Measurements from ENCODE around the gene MYO18A.
A peak's percentile ranks its signal among the peaks of the same experiment; 100 is the strongest.

MYO18A gene

DNA sequence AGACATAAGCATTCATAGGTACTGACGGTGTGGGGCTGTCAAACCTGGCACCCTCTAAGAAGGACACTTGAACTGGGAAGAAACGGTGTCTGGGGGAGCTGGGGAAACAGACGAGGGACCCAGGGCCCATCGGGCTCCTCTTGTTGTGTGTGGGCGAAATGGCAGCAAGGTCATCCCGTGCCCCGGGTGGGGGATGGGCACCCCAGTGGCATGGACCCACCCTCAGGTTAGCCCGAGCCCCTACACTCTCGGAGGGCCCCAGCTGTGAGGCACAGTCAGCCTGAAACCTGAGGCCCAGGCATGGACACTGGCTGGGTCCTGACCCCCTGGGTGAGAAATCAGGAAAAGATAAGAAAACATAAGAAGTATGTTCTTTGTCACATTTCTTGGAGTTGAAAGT is 57.1 kb downstream of the MYO18A start:
- DNase-seq = no peak

DNA sequence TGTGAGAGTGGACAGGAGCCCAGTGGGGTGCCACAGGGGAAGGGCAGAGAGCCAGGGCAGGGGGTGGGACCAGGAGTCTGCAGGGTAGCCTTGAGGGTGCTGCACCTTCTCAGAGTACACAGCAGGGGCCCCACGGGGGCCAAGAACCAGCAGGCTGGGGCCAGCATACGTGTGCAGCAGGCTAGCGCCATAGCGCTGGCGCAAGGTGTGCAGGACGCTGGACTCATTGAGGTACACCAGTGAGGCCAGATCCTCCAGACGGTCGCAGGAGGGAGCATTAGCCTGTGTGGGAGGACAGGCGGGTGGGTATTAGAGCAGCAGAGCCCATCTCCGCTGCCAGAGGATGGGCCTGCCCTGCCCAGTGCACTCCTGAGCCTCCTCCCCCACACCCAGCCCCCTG is 58.8 kb downstream of the MYO18A start:
- no peak for DNase-seq

GRCh38 chr17:29120433-29120832 is 59.8 kb downstream of the MYO18A start:
- no peak for DNase-seq

DNA sequence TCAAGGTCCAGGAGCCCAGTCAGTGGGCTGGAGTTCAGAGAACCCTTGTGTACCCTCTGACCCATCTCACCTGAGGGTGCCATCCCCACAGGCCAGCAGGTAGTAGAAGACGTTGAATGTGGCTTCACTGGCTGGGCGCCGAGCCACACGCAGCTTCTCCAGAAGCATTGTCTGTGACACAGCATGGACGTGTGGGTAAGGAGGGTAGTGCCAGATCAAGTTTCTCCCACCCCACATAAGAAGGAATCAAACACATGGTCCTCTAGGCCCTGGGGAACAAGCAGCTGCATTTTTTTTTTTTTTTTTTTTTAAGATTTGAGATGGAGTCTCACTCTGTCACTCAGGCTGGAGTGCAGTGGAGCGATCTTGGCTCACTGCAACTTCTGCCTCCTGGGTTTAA is 60.9 kb downstream of the MYO18A start:
- no peak for DNase-seq

- DNase-seq = peak; percentile 52 to 75 (median 68)
These were observed 63.1 kb downstream of the MYO18A start for GRCh38 chr17:29116804-29117753.

GRCh38 chr17:29115961-29116803 is 64.0 kb downstream of the MYO18A start:
- peak in 1 of 5 donors; percentile 35 for DNase-seq

- DNase-seq = no peak
These were observed 64.8 kb downstream of the MYO18A start for GRCh38 chr17:29115435-29115834.

- DNase-seq = no peak
These were observed 66.1 kb downstream of the MYO18A start for GRCh38 chr17:29114141-29114540.

DNA sequence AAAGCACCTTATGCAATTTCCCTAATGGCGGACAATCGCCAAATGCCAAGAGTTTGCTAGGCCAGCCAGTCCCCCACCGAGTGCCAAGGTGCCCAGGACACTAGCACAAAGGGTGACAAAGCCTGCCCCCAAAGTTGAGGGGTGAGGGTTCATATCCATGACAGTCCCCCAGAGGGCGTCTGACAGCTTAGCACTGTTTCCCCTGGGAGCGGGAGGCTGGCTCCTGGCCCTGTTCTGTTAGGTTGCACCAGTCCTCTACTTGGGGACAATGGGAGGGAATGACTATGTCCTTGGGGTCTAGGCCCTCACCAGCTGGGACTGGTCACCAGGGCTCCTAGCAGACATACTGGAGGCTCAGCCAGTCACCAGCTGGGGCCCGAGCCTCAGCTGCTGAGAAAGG is 66.9 kb downstream of the MYO18A start:
- no peak for DNase-seq

GRCh38 chr17:29112771-29113295 is 67.4 kb downstream of the MYO18A start:
- no peak for DNase-seq

DNA sequence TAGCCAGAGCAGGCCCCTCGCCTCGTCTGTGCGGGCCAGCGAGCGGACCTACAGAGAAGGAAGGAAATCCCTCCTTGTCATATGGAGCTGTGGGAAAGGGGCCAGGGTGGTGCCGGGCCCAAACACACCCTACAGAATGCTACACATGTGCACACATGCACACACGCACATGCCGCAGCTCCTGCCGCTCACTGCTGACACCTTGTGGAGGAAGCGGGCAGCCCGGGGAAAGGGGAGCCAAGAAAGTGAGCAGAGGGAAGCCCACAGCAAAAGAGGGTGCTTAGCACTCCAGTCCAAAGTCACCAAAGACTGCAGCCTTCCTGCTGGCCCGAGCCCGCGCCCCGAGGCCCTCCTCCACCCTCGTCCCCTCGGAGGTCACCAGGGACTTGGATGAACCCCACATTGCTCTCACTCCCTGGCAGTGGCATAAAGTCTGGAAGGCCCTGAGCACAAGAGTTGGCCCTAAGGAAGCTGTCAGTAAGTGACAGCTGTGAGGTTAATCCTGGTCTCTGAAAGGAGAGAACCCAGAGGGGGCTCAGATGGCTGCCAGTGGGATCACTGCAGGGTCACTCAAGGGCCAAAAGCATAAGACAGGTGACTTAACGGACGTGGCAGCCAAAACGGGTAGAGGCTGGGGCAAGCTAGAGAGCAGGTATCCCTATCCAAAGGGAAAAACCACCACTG is 68.2 kb downstream of the MYO18A start:
- peak in 4 of 5 donors; percentile 43 to 57 (median 46) for DNase-seq

DNA sequence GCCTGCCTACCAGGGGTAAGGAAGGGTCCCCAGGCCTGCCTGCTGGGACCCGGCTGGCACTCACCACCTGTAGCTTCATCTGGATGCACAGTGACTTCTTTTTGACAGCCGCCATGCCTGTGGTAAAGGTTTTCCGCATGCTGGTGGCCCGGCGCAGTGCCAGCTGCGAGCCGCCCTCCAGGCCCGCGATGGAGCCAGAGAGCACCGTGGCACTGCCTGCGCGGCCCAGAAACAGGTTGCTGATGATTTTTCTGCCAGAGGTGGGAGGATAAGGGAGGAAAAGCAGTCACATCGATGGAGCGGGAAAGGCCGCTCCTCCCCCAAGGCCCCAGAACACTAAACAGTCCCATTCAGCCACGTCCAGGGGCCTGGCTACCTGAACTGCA is 69.8 kb downstream of the MYO18A start:
- no peak for DNase-seq

DNA sequence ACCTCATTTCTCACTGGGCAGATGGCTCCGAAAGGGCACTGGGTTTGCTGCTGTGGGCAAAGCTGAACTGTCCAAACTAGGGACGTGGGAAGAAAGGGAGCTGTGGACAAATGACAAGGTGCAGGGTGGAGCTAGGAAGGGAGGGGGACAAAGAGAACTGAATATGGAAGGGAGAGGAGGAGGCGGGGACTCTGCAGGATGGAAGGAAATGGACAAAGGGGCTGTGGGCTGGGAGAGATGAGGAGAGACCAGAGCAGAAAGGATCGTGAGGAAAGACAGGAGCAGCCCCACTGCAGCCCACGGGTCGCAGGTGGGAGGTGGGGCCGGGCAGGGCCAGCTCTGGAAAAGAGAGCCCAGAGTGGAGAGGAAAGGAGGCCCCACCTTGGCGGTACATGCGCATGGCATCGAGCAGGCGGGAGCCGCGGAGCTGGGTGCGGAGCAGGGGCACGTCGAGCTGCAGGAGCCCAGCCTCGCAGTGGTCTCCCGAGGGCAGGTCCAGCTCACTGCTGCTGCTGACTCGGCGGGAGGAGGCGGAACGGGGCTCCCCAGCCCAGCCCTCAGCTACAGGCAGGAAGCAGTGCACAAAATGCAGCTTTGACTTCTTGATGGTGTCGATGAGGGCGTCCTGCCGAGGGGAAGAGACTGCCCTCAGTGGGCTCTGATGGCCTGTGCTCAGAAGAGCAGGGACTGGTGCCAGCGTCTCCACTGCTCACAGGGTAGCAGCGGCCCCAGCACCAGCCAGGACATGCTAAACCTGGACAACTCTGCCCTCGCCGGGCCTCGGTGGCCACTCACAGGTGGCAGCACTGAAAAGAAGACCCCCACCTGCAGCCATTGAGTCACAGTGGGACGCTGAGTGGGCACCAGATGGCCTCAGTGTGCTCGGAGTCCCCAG is 70.5 kb downstream of the MYO18A start:
- no peak for DNase-seq

DNA sequence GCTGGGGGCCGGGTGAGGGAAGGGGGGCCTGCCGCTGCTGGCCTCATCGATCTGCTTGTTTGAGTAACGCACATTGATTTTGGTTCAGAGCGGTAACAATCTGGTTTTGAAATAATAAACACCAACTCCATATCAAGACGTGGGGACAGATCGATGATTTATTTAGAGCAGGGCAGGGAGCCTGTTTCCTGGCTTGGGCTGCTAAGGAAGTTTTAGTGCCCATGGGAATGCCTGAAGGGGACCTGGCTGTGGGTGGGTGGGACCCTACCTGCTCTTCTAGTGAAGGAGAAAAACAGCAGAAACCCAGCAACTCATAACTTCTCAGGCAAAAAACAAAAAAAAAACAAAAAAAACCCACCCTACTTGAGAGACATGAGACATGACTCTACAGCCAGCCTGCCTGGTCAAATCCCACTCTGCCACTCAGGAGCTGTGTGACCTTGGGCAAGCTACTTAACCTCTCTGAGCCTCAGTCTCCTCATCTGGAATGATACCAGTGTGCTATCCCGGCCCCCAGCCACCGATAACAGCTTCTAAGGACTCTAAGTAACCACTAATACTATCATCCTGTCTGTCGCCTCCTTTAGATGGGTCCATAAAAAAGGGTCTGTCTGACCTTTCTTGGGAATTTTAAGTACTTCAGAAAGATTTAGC is 71.2 kb downstream of the MYO18A start:
- DNase-seq = no peak

DNA sequence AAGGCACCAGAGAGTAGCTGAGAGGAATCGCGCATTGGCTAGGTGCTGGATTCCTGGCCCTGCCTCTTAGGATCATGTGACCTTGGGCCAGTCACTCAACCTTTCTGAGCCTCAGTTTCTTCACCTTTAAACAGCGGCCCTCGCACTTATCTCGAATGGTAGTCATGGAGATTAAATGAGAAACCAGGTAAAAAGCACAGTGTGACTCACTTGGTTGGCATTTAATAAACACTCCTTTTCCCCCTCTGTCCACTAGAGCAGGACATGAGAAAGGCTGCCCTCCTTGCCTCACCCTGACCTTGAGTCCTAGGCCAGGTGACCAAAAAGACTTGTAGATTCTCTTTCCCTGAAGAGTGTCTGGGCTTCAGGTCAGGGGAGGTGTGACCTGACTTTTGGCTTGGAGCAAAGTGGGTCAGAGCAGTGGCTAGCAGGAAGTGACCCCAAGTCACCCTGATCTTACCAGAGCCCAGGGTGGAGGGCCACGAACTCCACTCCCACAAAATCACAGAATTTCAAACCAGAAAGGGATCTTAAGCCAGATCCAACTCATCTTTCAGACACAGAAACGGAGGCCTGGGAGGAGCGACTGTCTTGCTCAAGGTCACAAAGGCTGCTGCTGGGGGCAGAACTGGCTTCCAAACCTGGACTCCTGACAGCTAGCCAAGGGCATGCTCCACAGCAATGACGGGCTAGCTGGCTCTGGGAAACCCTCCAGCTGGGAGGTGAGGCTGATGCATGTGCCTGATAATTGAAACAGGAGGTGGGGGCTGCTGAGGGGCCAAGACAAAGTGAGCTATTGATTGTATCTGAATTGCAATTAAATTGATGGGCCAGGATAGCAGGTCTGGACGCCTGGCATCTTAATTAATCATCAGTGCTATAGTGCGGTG is 72.0 kb downstream of the MYO18A start:
- DNase-seq = no peak

GRCh38 chr17:29107084-29107483 is 73.1 kb downstream of the MYO18A start:
- no peak for DNase-seq

DNA sequence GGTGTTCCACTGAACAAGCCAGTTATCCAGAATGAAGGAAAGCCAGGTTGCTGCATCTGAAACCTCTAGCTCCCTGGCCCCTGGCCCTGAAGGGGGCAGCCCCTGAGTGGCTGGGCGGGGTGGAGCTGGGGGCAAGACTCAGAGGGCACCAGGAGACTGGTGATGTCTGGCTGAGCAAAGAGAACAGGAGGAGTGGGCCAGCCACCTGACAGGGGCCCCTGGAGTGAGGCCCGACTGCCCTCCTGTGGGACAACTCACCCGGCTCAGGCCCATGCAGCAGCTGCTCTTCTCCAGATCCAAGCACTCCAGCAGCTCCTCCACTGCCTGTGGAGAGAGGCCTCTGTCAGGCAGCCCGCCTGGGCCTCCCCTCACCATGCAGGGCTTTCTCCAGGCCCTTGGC is 76.9 kb downstream of the MYO18A start:
- no peak for DNase-seq

DNA sequence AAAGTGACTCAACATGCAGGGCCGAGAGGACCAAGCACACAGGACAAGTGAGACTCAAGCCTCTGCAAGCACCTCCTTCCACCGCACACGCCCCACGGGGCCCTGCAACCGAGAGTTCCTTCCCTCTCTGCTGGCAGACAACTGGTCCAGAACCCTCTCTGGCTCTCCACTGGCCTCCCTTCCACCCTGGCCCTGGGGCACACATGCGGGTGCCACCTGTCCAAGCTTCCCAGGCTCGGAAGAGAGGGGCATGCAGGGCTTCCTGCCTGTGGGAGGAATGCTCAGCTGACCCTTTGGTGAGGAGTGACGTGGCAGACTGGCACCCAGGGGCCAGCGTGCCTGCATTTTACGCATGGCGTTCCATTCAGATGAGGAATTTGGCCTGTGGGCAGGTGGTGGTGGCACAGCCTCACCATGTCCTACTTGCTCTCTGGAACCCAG is 77.4 kb downstream of the MYO18A start:
- no peak for DNase-seq

- DNase-seq = no peak
These were observed 78.2 kb downstream of the MYO18A start for GRCh38 chr17:29102046-29102445.

DNA sequence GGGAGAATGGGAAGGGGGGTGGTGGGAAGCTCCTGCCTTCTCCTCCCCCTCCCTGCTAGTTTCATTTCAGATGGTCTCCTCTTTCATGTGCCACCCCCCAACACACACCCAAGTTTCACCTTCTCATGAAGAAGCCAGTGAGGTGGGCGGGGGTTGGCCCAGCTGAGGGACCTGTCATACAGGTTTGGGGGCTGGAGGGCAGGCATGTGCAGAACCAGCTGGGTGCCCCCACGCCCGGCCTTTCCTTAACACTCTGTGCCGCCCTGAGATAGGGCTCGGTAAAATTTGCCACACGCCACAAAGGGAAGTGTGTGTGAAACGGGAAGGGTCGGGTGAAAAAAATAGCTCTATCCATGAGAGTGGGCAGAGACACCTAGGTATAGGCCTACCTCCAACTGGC is 79.9 kb downstream of the MYO18A start:
- DNase-seq = no peak

Data from T-helper 1 cell (primary cell).